AG10803 (cell line): Measurements from ENCODE around the gene ARHGEF38.

Source experiments
- DNase-seq: peaks from one replicate; pipeline ENCODE4 v3.0.0; 2010; ENCODE audit warnings: low read depth
- H3K4me3 ChIP-seq: 2 replicates; pipeline ENCODE4 v1.5.1; 2011; ENCODE audit warnings: mild to moderate bottlenecking, low read length, control low read depth
- TF ChIP-seq, protein P1 (sequence below): conservative IDR thresholded peaks from 2 replicates; pipeline ENCODE4 v1.5.1; 2011; ENCODE audit warnings: mild to moderate bottlenecking, low read length, control low read depth, inconsistent platforms

ARHGEF38 gene

DNA sequence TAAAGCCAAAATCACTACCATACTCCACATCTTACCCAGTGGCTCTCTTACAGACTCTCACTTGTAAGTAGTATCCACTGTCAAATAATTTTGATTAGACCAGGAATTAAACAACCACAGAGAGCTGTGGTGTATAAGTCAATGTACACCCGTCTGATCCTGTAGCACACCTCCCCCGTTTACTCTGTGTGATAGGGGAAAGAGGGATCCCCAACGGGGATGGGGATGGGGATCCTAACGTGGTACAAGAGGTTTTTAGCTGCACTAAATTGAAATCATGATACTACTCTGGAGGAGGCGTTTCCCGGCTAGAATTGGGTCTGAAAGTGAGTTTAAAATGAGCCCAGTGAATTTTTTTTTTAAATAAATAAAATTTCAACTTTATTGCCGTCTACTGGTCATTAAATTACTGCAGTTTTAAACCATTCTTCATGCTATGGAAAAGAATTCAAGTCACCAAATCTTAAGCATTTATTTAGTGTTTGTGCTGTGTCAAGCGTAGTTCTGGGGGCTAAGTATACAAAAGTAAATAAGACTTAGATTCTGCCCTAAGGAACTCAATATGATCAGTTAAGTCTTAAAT lies 79.5 kb downstream of the ARHGEF38 start:
- TF ChIP-seq, protein P1, sequence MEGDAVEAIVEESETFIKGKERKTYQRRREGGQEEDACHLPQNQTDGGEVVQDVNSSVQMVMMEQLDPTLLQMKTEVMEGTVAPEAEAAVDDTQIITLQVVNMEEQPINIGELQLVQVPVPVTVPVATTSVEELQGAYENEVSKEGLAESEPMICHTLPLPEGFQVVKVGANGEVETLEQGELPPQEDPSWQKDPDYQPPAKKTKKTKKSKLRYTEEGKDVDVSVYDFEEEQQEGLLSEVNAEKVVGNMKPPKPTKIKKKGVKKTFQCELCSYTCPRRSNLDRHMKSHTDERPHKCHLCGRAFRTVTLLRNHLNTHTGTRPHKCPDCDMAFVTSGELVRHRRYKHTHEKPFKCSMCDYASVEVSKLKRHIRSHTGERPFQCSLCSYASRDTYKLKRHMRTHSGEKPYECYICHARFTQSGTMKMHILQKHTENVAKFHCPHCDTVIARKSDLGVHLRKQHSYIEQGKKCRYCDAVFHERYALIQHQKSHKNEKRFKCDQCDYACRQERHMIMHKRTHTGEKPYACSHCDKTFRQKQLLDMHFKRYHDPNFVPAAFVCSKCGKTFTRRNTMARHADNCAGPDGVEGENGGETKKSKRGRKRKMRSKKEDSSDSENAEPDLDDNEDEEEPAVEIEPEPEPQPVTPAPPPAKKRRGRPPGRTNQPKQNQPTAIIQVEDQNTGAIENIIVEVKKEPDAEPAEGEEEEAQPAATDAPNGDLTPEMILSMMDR, result peak; percentile 41
- DNase-seq, result no peak
- H3K4me3 ChIP-seq, result no peak overlapping the region

DNA sequence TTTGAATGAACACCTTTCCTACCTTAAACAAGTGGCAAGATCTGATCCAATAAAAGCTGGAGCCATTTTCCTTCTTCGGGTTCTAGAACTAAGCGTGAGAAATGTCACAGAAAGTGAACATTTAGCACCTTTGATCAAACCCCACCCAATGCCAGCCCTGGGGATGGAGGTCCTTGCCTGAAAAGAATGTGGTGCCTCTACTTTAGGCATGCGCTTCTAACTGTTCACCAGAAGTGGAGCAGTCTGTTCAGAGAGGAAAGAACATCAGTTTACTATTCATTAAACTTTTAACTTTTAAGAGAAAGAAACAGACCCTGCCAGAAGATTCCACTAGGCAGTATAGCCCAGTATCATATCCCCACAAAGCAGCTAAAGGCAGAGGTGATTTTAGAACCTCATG lies 80.2 kb downstream of the ARHGEF38 start:
- no peak overlapping the region for H3K4me3 ChIP-seq
- DNase-seq, result no peak
- TF ChIP-seq, protein P1, result no peak

DNA sequence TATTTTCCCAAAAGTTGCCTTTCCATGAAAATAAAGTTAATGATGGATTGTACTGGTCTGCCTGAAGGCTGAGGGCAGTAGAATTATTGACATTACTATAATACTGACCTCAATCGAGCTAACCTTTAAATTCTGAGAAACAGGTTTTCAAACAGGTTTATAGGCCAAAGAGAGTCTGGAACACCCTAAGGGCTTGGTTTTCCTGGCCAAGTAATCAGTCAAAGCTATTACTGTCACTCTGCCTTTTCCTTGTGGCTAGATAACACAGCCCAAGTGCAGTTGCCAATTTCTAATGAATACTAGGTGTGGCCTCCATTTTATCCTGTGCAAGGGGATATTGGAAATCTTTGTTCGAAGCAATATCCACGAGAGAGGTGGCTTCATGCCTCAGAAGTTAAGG lies 80.8 kb downstream of the ARHGEF38 start:
- TF ChIP-seq, protein P1, result no peak
- DNase-seq, result no peak
- no peak overlapping the region for H3K4me3 ChIP-seq

DNA sequence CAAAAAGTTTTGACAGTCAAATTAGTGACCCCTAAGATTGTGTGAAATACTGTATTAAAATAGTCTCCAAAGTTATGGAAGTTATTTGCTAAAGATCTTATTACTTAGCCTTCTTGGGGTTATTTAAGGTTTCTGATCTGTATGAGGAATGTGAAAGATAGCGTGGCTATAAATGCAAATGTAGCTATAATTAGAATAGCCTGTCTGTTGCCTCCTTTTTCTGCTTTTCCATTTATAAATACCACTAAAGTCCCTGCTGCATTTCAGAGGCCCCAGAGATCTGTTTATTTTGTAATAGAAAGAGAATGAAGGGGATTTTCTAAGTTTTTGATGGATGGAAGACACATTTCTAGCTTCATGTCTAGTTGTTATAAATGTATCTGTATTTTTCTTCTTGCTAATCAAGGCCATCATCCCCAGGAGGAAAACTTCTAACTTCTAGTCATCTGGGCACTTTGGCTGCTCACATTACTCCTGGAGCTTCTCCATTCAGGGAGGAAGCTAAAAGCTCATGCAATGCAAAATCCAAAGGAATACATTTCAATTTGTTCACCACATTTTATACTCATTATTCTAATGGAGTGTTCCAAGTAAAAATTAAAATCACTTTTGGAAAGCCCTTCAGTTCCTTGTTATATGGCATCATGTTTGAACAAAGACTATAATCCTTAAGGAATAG lies 82.1 kb downstream of the ARHGEF38 start:
- no peak overlapping the region for H3K4me3 ChIP-seq
- DNase-seq, result no peak
- TF ChIP-seq, protein P1, result no peak

DNA sequence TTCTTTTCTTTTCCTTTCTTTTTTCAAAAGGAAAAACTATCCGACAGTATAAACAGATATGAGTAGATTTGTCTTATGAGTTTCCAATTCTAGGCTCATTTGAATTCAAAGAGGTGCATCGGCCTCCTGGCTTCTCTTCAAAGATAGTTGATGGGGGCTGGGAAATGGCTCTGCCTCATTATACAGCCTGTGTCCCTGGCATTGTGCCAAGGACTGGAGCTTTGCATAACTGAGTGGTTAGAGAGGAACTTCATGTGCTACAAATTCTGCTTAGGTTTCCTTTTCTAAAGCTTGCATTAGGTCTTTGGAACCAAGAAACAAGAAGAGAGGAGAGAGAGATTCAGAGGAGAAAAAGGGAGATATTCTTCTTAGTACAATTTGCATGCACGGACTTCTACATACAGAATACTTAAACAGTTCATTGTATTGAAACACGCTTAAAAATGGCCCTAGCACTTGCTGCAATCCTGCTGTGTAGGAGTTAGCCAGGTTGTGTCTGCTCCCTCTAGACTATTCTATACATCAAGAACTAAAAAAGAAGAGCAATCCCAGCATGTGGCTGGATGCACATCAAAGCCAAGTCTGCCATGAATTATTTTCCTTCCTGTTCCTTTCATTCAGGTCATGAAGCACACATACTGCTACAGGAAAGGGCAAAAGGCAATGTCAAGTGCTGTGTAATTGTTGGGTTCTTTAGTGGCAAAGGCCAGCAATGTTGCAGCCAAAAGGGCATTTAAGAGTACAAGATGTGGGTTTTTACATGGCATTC lies 85.2 kb downstream of the ARHGEF38 start:
- no peak overlapping the region for H3K4me3 ChIP-seq
- TF ChIP-seq, protein P1, result no peak
- DNase-seq, result no peak

DNA sequence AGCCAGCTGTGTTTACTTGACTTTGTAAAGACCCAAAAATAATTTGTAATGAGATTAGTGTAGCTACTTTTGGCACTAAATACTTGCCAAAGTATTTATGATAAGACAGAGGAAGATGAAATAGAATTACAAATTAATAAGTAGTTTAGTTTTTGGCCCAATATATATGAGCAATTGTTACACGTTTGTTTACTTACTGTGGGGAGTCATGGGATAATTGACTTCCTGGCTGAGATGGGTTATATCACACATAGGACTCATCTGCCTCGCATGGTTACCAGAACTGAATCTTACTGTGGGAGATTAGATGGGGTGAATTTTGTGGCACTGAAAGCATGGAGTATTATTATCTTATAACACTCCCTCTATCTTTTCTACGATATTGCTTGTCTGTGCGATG lies 89.4 kb downstream of the ARHGEF38 start:
- H3K4me3 ChIP-seq, result no peak overlapping the region
- TF ChIP-seq, protein P1, result no peak
- DNase-seq, result no peak
